Vagina (tissue), 2 donors: ENCODE data around the gene CAMKK1. TPM values are rescaled to one million over a fixed set of nuclear protein-coding genes. Genes with fewer than 3 reads are reported as not detected.
A peak's percentile ranks its signal among the peaks of the same experiment; 100 is the strongest.

Experiments
- DNase-seq, 2 donors: peaks; one replicate each; pipeline ENCODE4 v3.0.0-alpha.2; 2017; ENCODE audit errors: extremely low spot score in 2 of 2
- H3K27ac ChIP-seq: fragments of 200-600 bp; sonication (generic); one replicate; pipeline ENCODE4 v1.5.1; 2019
- H3K27me3 ChIP-seq: fragments of 200-600 bp; sonication (generic); one replicate; pipeline ENCODE4 v1.5.1; 2019
- H3K36me3 ChIP-seq, 2 donors: fragments of 200-600 bp; sonication (generic); one replicate each; pipeline ENCODE4 v1.5.1; 2017 to 2019
- H3K4me1 ChIP-seq: fragments of 200-600 bp; sonication (generic); one replicate; pipeline ENCODE4 v1.5.1; 2019
- H3K4me3 ChIP-seq, 2 donors: fragments of 200-600 bp; sonication (generic); 1 replicate in 1 of 2; 2 replicates in 1 of 2; pipeline ENCODE4 v1.5.1; 2016 to 2019
- H3K9me3 ChIP-seq: fragments of 200-600 bp; sonication (generic); one replicate; pipeline ENCODE4 v1.5.1; 2019
- CTCF ChIP-seq, 3 experiments: fragments of 450-650 bp in 2 of 3; fragments of 200-600 bp in 1 of 3; sonication (generic) in 1 of 3; IDR thresholded peaks; one replicate each; pipeline ENCODE4 v1.5.1; 2017 to 2019; ENCODE audit warnings: antibody characterized with exemption in 3 of 3, mild to moderate bottlenecking in 2 of 3, moderate library complexity in 2 of 3
- POLR2A ChIP-seq, 2 donors: fragments of 450-650 bp; IDR thresholded peaks; one replicate each; pipeline ENCODE4 v1.6.1; 2017; ENCODE audit warnings: antibody characterized with exemption in 2 of 2, mild to moderate bottlenecking in 2 of 2, moderate library complexity in 2 of 2
- POLR2AphosphoS5 ChIP-seq, 2 donors: sonication (generic); formaldehyde crosslinking; IDR thresholded peaks; one replicate each; pipeline ENCODE4 v1.9.0; 2017; ENCODE audit warnings: antibody characterized with exemption in 2 of 2, mild to moderate bottlenecking in 2 of 2, low read depth in 1 of 2; ENCODE audit not compliant: insufficient read depth in 1 of 2
- intact Hi-C: fragments of 100-400 bp; cut with DNase I; formaldehyde crosslinking; loops from one replicate; pipeline ENCODE4 v1.15.1; 2023
- total RNA-seq: library from RNA; depleted of rRNA; stranded (reverse); fragments of >200 nt; gene quantifications from one replicate; pipeline ENCODE4 v1.2.3, GENCODE V29; 2016

CAMKK1 gene
- total RNA-seq, 1 donor from 2014 or later = 12.0 TPM

GRCh38 chr17:3889325-3890012 lies 3.4 kb downstream of the CAMKK1 start:
- H3K36me3 ChIP-seq = peaks cover 0 to 5% of the 10 kb centered on the region in 2 donors
- H3K4me1 ChIP-seq = peaks cover 88% of the 10 kb centered on the region
- no peak for DNase-seq
- H3K27ac ChIP-seq = peak overlapping the region; percentile 96
- no peak for TF ChIP-seq CTCF (IDR thresholded peaks at IDR 0.05)
- TF ChIP-seq POLR2A (IDR thresholded peaks at IDR 0.05) = no peak
- no peak for TF ChIP-seq POLR2AphosphoS5 (IDR thresholded peaks at IDR 0.05; ENCODE audit: insufficient read depth in 1 of 2, low read depth in 1 of 2)
- H3K9me3 ChIP-seq = no peaks in the 10 kb centered on the region
- H3K4me3 ChIP-seq = peak overlapping the region in 1 of 2 donors; percentile 4
- no peaks in the 10 kb centered on the region for H3K27me3 ChIP-seq
- intact Hi-C loops = no loop called here

GRCh38 chr17:3888343-3889171 lies 4.3 kb downstream of the CAMKK1 start:
- Histone ChIP-seq H3K4me3 (peak overlapping the region in 1 of 2 donors; percentile 11), H3K9me3 (no peaks in the 10 kb centered on the region), H3K27me3 (no peaks in the 10 kb centered on the region), H3K36me3 (peaks cover 0 to 13% of the 10 kb centered on the region in 2 donors), H3K27ac (peak overlapping the region; percentile 96), H3K4me1 (peaks cover 79% of the 10 kb centered on the region)
- no peak for TF ChIP-seq CTCF (IDR thresholded peaks at IDR 0.05)
- peak; percentile 92 to 95 for TF ChIP-seq POLR2AphosphoS5 (IDR thresholded peaks at IDR 0.05; ENCODE audit: insufficient read depth in 1 of 2, low read depth in 1 of 2)
- peak in 1 of 2 donors; percentile 53 for TF ChIP-seq POLR2A (IDR thresholded peaks at IDR 0.05)
- intact Hi-C loops = no loop called here
- peak in 1 of 2 donors; percentile 97 for DNase-seq

- Histone ChIP-seq H3K4me3 (no peak overlapping the region), H3K4me1 (peaks cover 74% of the 10 kb centered on the region), H3K27me3 (no peaks in the 10 kb centered on the region), H3K27ac (peak overlapping the region; percentile 96), H3K36me3 (peaks cover 0 to 21% of the 10 kb centered on the region in 2 donors), H3K9me3 (no peaks in the 10 kb centered on the region)
- TF ChIP-seq CTCF (IDR thresholded peaks at IDR 0.05) = no peak
- no peak for TF ChIP-seq POLR2A (IDR thresholded peaks at IDR 0.05)
- TF ChIP-seq POLR2AphosphoS5 (IDR thresholded peaks at IDR 0.05; ENCODE audit: insufficient read depth in 1 of 2, low read depth in 1 of 2) = no peak
- no peak for DNase-seq
- intact Hi-C loops = no loop called here
These were observed 5.0 kb downstream of the CAMKK1 start for GRCh38 chr17:3887804-3888203.

- peak overlapping the region; percentile 96 for H3K27ac ChIP-seq
- DNase-seq = no peak
- peaks cover 0 to 25% of the 10 kb centered on the region in 2 donors for H3K36me3 ChIP-seq
- no peaks in the 10 kb centered on the region for H3K27me3 ChIP-seq
- intact Hi-C loops = no loop called here
- H3K4me3 ChIP-seq = no peak overlapping the region
- peaks cover 72% of the 10 kb centered on the region for H3K4me1 ChIP-seq
- H3K9me3 ChIP-seq = no peaks in the 10 kb centered on the region
- TF ChIP-seq POLR2AphosphoS5 (IDR thresholded peaks at IDR 0.05; ENCODE audit: insufficient read depth in 1 of 2, low read depth in 1 of 2) (no peak), CTCF (IDR thresholded peaks at IDR 0.05) (no peak), POLR2A (IDR thresholded peaks at IDR 0.05) (no peak)
These were observed 5.5 kb downstream of the CAMKK1 start for GRCh38 chr17:3887394-3887793.
